Body of pancreas (tissue), 4 donors: Measurements from ENCODE around the gene CTNND2.

ENCODE experiments used
- CTCF ChIP-seq, 7 experiments: fragments of 450-650 bp in 4 of 7; fragments of 200-600 bp in 3 of 7; sonication (generic) in 3 of 7; IDR thresholded peaks; one replicate each; pipeline ENCODE4 v1.5.1; 2016 to 2019; ENCODE audit warnings: antibody characterized with exemption in 7 of 7
- POLR2A ChIP-seq, 3 donors: fragments of 450-650 bp; IDR thresholded peaks; one replicate each; pipeline ENCODE4 v1.6.1; 2016; ENCODE audit warnings: antibody characterized with exemption in 3 of 3, mild to moderate bottlenecking in 2 of 3

- no peak for TF ChIP-seq POLR2A (IDR thresholded peaks at IDR 0.05)
- no peak for TF ChIP-seq CTCF (IDR thresholded peaks at IDR 0.05)
These were observed 188.6 kb downstream of the CTNND2 start for GRCh38 chr5:11715461-11716196.
